Prostate gland (tissue), 2 donors: ENCODE measurements around the gene FOXK2.

Experiments used
- POLR2A ChIP-seq: fragments of 450-650 bp; IDR thresholded peaks from one replicate; pipeline ENCODE4 v1.6.1; 2016; ENCODE audit warnings: antibody characterized with exemption, mild to moderate bottlenecking
- POLR2AphosphoS5 ChIP-seq: sonication (generic); formaldehyde crosslinking; IDR thresholded peaks from one replicate; pipeline ENCODE4 v1.6.1; 2017; ENCODE audit warnings: antibody characterized with exemption
- TF ChIP-seq, protein P1 (sequence below), 4 experiments: fragments of 200-600 bp in 2 of 4; fragments of 450-650 bp in 2 of 4; sonication (generic) in 2 of 4; IDR thresholded peaks; 1 replicate in 3 of 4; 2 replicates in 1 of 4; pipeline ENCODE4 v1.5.1; 2016 to 2019; ENCODE audit warnings: antibody characterized with exemption in 4 of 4, mild to moderate bottlenecking in 2 of 4, moderate library complexity in 2 of 4

DNA sequence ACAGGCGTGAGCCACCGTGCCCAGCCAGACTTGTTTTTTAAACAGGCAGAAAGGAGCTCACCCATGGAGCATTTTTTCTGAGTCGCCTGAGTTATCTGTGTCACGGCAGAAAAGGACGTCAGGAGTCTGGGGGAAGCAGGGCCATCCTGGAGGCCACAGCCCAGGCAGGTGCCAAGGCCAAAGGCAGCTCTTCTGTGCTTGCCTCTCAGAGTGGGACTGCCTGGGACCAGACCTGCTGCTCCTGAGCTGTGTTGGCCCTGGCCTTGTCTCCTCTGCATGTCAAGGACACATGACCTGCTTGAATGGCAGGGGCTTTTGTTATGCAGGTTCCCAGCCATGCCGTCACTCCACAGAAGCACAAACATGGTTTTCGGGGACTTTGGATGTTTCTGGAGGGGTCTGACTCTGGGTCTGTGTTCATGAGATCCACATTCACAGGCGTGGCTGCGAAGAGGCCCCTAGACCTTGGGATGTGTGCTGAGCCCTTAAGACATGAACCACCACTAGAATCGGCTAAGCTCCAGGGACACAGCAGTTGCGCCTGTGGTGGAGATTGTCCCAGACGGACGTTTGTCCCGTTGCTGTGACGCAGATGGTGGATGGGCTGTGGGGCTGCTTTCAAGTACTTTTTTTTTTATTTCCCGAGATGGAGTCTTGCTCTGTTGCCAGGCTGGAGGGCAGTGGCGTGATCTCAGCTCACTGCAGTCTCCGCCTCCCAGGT lies 33.8 kb downstream of the FOXK2 start:
- no peak for TF ChIP-seq POLR2A
- TF ChIP-seq, protein P1, sequence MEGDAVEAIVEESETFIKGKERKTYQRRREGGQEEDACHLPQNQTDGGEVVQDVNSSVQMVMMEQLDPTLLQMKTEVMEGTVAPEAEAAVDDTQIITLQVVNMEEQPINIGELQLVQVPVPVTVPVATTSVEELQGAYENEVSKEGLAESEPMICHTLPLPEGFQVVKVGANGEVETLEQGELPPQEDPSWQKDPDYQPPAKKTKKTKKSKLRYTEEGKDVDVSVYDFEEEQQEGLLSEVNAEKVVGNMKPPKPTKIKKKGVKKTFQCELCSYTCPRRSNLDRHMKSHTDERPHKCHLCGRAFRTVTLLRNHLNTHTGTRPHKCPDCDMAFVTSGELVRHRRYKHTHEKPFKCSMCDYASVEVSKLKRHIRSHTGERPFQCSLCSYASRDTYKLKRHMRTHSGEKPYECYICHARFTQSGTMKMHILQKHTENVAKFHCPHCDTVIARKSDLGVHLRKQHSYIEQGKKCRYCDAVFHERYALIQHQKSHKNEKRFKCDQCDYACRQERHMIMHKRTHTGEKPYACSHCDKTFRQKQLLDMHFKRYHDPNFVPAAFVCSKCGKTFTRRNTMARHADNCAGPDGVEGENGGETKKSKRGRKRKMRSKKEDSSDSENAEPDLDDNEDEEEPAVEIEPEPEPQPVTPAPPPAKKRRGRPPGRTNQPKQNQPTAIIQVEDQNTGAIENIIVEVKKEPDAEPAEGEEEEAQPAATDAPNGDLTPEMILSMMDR (IDR thresholded peaks at IDR 0.05) = no peak
- TF ChIP-seq POLR2AphosphoS5 = no peak
